ENCODE results near the gene UHMK1. TPM values are rescaled to one million over a fixed set of nuclear protein-coding genes. Genes with fewer than 3 reads are reported as not detected.
"Not testable (repeated sequence)": the region's sequence is repeated elsewhere in the genome, so short reads cannot be mapped to it uniquely, and the experiment has no call there.

The UHMK1 gene, protein sequence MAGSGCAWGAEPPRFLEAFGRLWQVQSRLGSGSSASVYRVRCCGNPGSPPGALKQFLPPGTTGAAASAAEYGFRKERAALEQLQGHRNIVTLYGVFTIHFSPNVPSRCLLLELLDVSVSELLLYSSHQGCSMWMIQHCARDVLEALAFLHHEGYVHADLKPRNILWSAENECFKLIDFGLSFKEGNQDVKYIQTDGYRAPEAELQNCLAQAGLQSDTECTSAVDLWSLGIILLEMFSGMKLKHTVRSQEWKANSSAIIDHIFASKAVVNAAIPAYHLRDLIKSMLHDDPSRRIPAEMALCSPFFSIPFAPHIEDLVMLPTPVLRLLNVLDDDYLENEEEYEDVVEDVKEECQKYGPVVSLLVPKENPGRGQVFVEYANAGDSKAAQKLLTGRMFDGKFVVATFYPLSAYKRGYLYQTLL
- 62.9 and 71.5 TPM in 2 replicates for total RNA-seq (2012; rRNA removed)

DNA sequence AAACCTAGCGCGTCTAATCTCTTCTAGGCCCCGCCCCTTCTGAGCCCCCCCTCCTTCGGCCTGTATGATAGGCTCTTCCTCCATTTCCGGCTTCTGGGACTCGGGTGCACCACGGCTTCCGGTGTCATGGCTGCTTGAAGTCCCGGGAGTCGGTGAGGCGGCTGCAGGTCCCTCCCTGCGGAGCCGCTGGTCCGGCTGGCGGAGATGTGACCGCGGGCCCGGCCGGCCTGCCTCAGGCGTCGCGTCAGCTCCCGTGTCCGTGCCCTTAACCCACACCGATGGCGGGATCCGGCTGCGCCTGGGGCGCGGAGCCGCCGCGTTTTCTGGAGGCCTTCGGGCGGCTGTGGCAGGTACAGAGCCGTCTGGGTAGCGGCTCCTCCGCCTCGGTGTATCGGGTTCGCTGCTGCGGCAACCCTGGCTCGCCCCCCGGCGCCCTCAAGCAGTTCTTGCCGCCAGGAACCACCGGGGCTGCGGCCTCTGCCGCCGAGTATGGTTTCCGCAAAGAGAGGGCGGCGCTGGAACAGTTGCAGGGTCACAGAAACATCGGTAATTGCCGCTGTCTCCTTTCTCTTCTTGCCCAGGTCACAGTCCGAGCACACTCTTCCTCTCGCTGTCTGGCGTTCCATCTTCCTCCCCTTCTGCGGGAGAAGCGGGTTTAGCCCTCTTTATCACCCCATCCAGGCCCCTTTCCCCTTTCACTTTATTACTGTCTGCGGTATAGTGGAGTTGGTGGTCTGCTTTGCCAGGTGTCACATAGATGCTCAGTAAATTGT lies at the start of gene UHMK1:
UHMK1 (plus strand) TSS at position 96 of the 773 bp plus-strand sequence; CDS start at position 279, 183 bp downstream.
- Histone ChIP-seq H3K9ac (ENCODE audit: low read depth, low read length) (peak within 1 kb of the TSS; percentile 99), H3K4me1 (ENCODE audit: control insufficient read depth, insufficient read depth, low read length) (peaks cover 34% of the 10 kb centered on the region), H3K4me2 (ENCODE audit: low read length) (peak within 1 kb of the TSS; percentile 93), H3K27me3 (ENCODE audit: control insufficient read depth, insufficient read depth, low read length) (peaks cover under 1% of the 10 kb centered on the region), H3K4me3 (ENCODE audit: low read length) (peak within 1 kb of the TSS; percentile 96), H3K9me3 (replicated peaks; ENCODE audit: low read length) (no peaks in the 10 kb centered on the region), H3K36me3 (ENCODE audit: insufficient read depth, low read length) (peaks cover 17% of the 10 kb centered on the region)

DNA sequence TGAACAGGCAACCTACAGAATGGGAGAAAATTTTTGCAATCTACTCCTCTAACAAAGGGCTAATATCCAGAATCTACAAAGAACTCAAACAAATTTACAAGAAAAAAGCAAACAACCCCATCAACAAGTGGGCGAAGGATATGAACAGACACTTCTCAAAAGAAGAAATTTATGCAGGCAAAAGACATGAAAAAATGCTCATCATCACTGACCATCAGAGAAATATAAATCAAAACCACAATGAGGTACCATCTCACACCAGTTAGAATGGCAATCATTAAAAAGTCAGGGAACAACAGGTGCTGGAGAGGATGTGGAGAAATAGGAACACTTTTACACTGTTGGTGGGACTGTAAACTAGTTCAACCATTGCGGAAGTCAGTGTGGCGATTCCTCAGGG lies 43.3 kb upstream of the UHMK1 start:
- not testable (repeated sequence) for H3K4me2 ChIP-seq (ENCODE audit: low read length); H3K4me3 ChIP-seq (ENCODE audit: low read length); H3K9ac ChIP-seq (ENCODE audit: low read depth, low read length); H3K27me3 ChIP-seq (ENCODE audit: control insufficient read depth, insufficient read depth, low read length); H3K36me3 ChIP-seq (ENCODE audit: insufficient read depth, low read length); H3K4me1 ChIP-seq (ENCODE audit: control insufficient read depth, insufficient read depth, low read length); H3K9me3 ChIP-seq (replicated peaks; ENCODE audit: low read length)

DNA sequence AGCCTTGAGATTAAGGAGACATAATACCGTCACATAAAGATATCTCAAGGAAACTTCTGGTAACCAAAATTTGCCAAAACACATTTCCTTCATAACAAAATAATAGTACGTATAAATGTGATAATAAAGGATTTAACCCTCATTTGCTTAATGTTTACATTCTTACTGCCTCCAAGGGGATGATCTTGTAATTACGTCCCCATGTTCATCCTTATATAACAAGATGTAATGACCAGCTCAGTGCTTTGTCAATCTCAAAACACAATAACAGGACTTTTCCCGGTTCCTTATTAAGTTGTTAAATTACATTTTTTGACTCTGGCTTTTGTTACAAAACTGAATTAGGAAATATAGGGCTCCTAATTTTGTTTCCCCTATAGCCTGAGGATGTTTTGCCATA lies 41.3 kb upstream of the UHMK1 start:
- Histone ChIP-seq H3K4me1 (ENCODE audit: control insufficient read depth, insufficient read depth, low read length) (no peaks in the 10 kb centered on the region), H3K4me2 (ENCODE audit: low read length) (no peak overlapping the region), H3K4me3 (ENCODE audit: low read length) (no peak overlapping the region), H3K27me3 (ENCODE audit: control insufficient read depth, insufficient read depth, low read length) (no peaks in the 10 kb centered on the region), H3K36me3 (ENCODE audit: insufficient read depth, low read length) (no peaks in the 10 kb centered on the region), H3K9ac (ENCODE audit: low read depth, low read length) (no peak overlapping the region), H3K9me3 (replicated peaks; ENCODE audit: low read length) (no peaks in the 10 kb centered on the region)

DNA sequence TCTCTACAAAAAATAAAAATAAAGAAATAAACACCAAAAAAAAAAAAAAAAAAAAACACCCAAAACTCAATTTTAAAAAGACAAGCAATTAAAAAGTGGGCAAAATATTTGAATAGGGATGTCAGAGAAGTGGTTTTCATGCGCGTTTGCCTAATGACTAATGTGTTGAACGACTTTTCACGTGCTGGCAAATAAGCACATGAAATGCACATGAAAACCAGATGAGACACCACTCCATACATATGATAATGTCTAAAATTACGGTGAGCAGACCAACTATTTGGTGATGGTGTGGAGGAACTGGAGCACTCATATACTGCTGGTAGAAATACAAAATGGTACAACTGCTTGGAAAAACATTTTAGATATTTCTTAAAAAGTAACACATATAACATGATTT lies 39.4 kb upstream of the UHMK1 start:
- H3K4me3 ChIP-seq (ENCODE audit: low read length): no peak overlapping the region
- H3K27me3 ChIP-seq (ENCODE audit: control insufficient read depth, insufficient read depth, low read length): no peaks in the 10 kb centered on the region
- H3K36me3 ChIP-seq (ENCODE audit: insufficient read depth, low read length): no peaks in the 10 kb centered on the region
- no peak overlapping the region for H3K9ac ChIP-seq (ENCODE audit: low read depth, low read length)
- no peak overlapping the region for H3K4me2 ChIP-seq (ENCODE audit: low read length)
- no peaks in the 10 kb centered on the region for H3K4me1 ChIP-seq (ENCODE audit: control insufficient read depth, insufficient read depth, low read length)
- H3K9me3 ChIP-seq (replicated peaks; ENCODE audit: low read length): no peaks in the 10 kb centered on the region

DNA sequence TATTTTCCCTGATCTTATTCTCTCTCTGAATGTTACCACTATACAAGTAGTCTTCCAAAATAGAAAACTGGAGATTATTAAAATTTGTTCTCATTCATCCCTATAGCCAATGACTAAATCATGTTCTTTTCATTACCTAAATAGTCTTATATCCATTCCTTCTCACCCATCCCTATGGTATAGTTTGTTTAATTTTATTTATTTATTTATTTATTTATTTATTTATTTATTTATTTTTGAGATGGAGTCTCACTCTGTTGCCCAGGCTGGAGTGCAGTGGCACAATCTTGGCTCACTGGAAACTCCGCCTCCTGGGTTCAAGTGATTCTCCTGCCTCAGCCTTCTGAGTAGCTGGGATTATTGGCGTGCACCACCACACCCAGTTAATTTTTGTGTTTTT lies 35.2 kb upstream of the UHMK1 start:
- not testable (repeated sequence) for H3K4me1 ChIP-seq (ENCODE audit: control insufficient read depth, insufficient read depth, low read length); H3K9ac ChIP-seq (ENCODE audit: low read depth, low read length); H3K4me2 ChIP-seq (ENCODE audit: low read length); H3K9me3 ChIP-seq (replicated peaks; ENCODE audit: low read length); H3K36me3 ChIP-seq (ENCODE audit: insufficient read depth, low read length); H3K4me3 ChIP-seq (ENCODE audit: low read length)
- H3K27me3 ChIP-seq (ENCODE audit: control insufficient read depth, insufficient read depth, low read length): peaks cover 19% of the 10 kb centered on the region

DNA sequence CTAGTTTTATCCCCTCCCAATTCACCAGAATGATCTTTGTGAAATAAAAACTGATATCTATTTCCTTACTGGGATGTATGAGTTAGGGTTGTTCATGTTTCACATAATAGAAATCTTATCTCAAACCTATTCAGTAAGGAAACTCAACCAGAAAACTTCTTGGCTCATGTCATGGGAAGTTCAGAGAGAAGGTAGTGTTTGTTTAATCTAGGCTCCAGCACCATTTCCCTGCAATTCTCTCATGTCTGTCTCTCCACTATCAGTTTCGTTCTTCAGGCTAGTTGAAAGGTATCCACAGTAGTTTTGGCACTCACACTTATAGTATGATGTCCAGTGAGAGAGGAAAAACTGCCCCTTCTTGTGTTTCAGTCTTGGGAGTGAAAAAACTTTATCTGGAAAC lies 34.6 kb upstream of the UHMK1 start:
- no peaks in the 10 kb centered on the region for H3K36me3 ChIP-seq (ENCODE audit: insufficient read depth, low read length)
- no peaks in the 10 kb centered on the region for H3K4me1 ChIP-seq (ENCODE audit: control insufficient read depth, insufficient read depth, low read length)
- no peak overlapping the region for H3K4me3 ChIP-seq (ENCODE audit: low read length)
- no peak overlapping the region for H3K4me2 ChIP-seq (ENCODE audit: low read length)
- H3K27me3 ChIP-seq (ENCODE audit: control insufficient read depth, insufficient read depth, low read length): peaks cover 25% of the 10 kb centered on the region
- H3K9ac ChIP-seq (ENCODE audit: low read depth, low read length): no peak overlapping the region
- no peaks in the 10 kb centered on the region for H3K9me3 ChIP-seq (replicated peaks; ENCODE audit: low read length)

DNA sequence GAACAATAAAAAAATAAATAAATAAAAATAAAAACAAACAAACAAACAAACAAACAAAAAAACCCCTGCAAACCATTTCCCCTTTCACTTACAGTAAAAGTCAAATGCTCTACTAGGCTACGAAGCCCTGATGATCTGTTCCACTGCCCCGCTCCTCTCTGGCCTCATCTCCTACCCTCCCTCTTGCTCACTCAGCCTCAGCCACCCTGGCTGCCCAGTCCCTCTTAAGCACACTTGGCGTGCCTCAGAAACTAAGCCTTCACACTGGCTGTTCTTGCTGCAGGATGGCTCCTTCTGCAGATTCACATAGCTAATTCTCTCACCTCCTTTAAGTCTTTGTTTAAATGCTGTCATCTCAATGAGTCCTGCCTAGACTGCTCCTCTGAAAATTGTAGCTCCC lies 30.8 kb upstream of the UHMK1 start:
- Histone ChIP-seq H3K4me3 (ENCODE audit: low read length) (no peak overlapping the region), H3K4me1 (ENCODE audit: control insufficient read depth, insufficient read depth, low read length) (no peaks in the 10 kb centered on the region), H3K9ac (ENCODE audit: low read depth, low read length) (no peak overlapping the region), H3K27me3 (ENCODE audit: control insufficient read depth, insufficient read depth, low read length) (peaks cover 55% of the 10 kb centered on the region), H3K9me3 (replicated peaks; ENCODE audit: low read length) (no peaks in the 10 kb centered on the region), H3K4me2 (ENCODE audit: low read length) (no peak overlapping the region), H3K36me3 (ENCODE audit: insufficient read depth, low read length) (no peaks in the 10 kb centered on the region)

DNA sequence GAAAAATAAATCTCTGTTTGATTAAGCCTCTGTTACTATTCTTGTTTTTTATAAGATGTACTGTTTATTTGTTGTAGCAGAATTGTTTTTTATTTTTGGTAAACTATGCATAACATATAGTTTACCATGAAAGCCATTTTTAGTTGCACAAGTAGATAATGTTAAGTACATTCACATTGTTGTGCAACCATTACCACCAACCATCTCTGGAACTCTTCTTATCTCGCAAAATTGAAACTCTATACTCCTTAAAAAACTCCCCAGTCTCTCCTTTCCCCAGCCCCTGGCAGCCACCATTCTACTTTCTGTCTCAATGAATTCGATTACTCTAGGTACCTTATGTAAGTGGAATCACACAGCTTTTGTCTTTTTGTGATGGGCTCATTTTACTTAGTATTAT lies 27.4 kb upstream of the UHMK1 start:
- H3K4me1 ChIP-seq (ENCODE audit: control insufficient read depth, insufficient read depth, low read length): no peaks in the 10 kb centered on the region
- no peaks in the 10 kb centered on the region for H3K36me3 ChIP-seq (ENCODE audit: insufficient read depth, low read length)
- H3K4me2 ChIP-seq (ENCODE audit: low read length): no peak overlapping the region
- no peak overlapping the region for H3K9ac ChIP-seq (ENCODE audit: low read depth, low read length)
- H3K9me3 ChIP-seq (replicated peaks; ENCODE audit: low read length): no peaks in the 10 kb centered on the region
- no peak overlapping the region for H3K4me3 ChIP-seq (ENCODE audit: low read length)
- peaks cover 44% of the 10 kb centered on the region for H3K27me3 ChIP-seq (ENCODE audit: control insufficient read depth, insufficient read depth, low read length)

DNA sequence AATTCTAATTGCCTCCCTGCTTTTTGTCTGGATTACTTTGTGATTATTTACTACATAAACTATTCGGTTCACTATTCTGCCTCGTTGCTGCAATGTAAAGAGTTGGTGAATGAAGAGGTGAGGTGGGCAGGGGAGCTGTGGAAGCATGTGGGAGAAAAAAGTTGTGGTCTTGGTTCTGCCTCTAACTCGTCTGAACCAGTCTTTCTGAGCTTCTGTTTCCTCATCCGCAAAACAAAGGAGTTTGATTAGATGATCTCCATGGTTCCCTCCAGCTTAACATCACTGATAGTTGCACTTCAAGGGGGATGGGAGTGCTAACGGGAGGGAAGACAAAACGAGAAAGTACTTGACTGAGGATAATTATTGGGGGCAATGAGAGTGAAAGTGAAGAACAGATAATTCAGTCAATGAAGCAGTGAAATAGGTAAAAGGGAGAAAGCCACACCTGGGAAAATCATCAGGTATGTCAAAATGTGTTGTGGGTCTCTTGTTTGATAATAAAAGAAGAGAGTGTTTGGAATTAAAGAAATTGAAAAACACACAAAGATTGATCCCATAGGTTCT lies 26.2 kb upstream of the UHMK1 start:
- H3K4me1 ChIP-seq (ENCODE audit: control insufficient read depth, insufficient read depth, low read length): no peaks in the 10 kb centered on the region
- no peaks in the 10 kb centered on the region for H3K9me3 ChIP-seq (replicated peaks; ENCODE audit: low read length)
- peaks cover 44% of the 10 kb centered on the region for H3K27me3 ChIP-seq (ENCODE audit: control insufficient read depth, insufficient read depth, low read length)
- H3K9ac ChIP-seq (ENCODE audit: low read depth, low read length): no peak overlapping the region
- no peaks in the 10 kb centered on the region for H3K36me3 ChIP-seq (ENCODE audit: insufficient read depth, low read length)
- no peak overlapping the region for H3K4me3 ChIP-seq (ENCODE audit: low read length)
- H3K4me2 ChIP-seq (ENCODE audit: low read length): no peak overlapping the region

DNA sequence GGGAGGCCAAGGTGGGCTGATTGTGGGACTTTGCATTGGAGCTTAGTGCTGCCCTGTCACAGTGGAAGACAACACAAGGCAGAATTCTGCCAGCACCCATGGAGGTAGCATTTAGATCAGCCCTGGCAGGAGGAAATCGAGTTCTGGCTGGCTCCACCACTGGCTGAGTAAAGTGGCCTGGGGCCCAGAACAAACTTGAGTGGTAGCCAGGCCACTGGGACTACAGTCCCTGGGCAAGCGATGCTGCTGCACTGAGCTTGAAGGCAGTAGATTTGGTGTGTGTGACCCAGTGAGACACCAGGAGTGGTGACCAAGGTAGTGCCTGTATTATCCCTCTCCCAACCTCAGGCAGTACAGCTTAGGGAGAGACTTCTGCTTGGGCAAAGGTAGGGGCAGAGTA lies 22.5 kb upstream of the UHMK1 start:
- no peaks in the 10 kb centered on the region for H3K4me1 ChIP-seq (ENCODE audit: control insufficient read depth, insufficient read depth, low read length)
- H3K9ac ChIP-seq (ENCODE audit: low read depth, low read length): no peak overlapping the region
- peaks cover 11% of the 10 kb centered on the region for H3K27me3 ChIP-seq (ENCODE audit: control insufficient read depth, insufficient read depth, low read length)
- no peak overlapping the region for H3K4me2 ChIP-seq (ENCODE audit: low read length)
- H3K4me3 ChIP-seq (ENCODE audit: low read length): no peak overlapping the region
- H3K9me3 ChIP-seq (replicated peaks; ENCODE audit: low read length): no peaks in the 10 kb centered on the region
- H3K36me3 ChIP-seq (ENCODE audit: insufficient read depth, low read length): no peaks in the 10 kb centered on the region

DNA sequence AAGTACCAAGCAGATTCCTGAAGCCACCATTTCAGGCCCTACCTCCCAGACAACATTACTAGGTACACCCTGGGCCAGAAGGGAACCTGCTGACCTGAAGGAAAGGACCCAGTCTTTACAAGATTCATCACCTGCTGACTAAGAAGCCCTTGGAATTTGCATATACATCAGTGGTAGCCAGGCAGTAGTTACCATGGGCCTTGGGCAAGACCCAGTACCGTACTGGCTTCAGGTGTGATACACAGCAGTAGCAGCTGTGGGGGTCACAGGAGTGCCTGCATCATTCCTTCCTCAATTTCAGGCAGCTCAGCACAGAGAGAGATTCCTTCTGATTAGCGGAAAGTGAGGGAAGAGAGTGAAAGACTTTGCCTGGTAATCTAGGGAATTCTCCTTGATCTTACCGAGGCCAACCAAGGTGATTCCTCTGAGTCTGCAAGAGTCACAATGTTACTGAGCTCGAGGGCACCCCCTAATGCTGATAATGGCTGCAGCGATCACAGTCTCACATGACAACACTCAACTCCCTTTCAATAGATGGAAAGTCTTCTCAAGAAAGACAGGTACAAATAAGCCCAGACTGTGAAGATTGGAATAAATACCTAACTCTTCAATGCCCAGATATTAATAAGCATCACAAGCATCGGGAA lies 22.0 kb upstream of the UHMK1 start:
- H3K9ac ChIP-seq (ENCODE audit: low read depth, low read length): no peak overlapping the region
- H3K36me3 ChIP-seq (ENCODE audit: insufficient read depth, low read length): no peaks in the 10 kb centered on the region
- no peaks in the 10 kb centered on the region for H3K4me1 ChIP-seq (ENCODE audit: control insufficient read depth, insufficient read depth, low read length)
- H3K9me3 ChIP-seq (replicated peaks; ENCODE audit: low read length): no peaks in the 10 kb centered on the region
- peaks cover 7% of the 10 kb centered on the region for H3K27me3 ChIP-seq (ENCODE audit: control insufficient read depth, insufficient read depth, low read length)
- H3K4me3 ChIP-seq (ENCODE audit: low read length): no peak overlapping the region
- H3K4me2 ChIP-seq (ENCODE audit: low read length): no peak overlapping the region
